GM10266 (cell line): ENCODE measurements around the gene APOBEC3C.
A peak's percentile ranks its signal among the peaks of the same experiment; 100 is the strongest.
"Not testable (repeated sequence)": the region's sequence is repeated elsewhere in the genome, so short reads cannot be mapped to it uniquely, and the experiment has no call there.

Source experiments
- DNase-seq: peaks from one replicate; pipeline ENCODE4 v3.0.0; 2012; ENCODE audit errors: extremely low spot score
- TF ChIP-seq, protein P1 (sequence below): IDR thresholded peaks from 2 replicates; pipeline ENCODE4 v1.5.1; 2012; ENCODE audit warnings: mild to moderate bottlenecking, low read depth; ENCODE audit not compliant: control insufficient read depth, insufficient read depth; ENCODE audit errors: missing control alignments

Gene APOBEC3C

DNA sequence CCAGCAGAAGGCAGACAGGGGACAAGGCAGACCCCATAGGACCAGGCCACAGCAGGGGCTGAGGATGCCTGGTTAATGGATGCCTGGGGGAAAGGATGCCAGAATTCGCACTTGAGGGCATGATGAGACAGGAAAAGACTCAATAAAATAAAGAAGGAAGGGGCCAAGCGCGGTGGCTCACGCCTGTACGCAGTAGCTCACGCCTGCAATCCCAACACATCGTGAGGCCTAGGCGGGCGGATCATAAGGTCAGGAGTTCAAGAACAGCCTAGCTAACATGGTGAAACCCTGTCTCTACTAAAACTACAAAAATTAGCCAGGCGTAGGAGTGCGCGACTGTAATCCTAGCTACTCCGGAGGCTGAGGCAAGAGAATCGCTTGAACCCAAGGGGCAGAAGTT is 16.6 kb downstream of the APOBEC3C start:
- DNase-seq, result no peak
- TF ChIP-seq, protein P1, sequence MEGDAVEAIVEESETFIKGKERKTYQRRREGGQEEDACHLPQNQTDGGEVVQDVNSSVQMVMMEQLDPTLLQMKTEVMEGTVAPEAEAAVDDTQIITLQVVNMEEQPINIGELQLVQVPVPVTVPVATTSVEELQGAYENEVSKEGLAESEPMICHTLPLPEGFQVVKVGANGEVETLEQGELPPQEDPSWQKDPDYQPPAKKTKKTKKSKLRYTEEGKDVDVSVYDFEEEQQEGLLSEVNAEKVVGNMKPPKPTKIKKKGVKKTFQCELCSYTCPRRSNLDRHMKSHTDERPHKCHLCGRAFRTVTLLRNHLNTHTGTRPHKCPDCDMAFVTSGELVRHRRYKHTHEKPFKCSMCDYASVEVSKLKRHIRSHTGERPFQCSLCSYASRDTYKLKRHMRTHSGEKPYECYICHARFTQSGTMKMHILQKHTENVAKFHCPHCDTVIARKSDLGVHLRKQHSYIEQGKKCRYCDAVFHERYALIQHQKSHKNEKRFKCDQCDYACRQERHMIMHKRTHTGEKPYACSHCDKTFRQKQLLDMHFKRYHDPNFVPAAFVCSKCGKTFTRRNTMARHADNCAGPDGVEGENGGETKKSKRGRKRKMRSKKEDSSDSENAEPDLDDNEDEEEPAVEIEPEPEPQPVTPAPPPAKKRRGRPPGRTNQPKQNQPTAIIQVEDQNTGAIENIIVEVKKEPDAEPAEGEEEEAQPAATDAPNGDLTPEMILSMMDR, result no peak

DNA sequence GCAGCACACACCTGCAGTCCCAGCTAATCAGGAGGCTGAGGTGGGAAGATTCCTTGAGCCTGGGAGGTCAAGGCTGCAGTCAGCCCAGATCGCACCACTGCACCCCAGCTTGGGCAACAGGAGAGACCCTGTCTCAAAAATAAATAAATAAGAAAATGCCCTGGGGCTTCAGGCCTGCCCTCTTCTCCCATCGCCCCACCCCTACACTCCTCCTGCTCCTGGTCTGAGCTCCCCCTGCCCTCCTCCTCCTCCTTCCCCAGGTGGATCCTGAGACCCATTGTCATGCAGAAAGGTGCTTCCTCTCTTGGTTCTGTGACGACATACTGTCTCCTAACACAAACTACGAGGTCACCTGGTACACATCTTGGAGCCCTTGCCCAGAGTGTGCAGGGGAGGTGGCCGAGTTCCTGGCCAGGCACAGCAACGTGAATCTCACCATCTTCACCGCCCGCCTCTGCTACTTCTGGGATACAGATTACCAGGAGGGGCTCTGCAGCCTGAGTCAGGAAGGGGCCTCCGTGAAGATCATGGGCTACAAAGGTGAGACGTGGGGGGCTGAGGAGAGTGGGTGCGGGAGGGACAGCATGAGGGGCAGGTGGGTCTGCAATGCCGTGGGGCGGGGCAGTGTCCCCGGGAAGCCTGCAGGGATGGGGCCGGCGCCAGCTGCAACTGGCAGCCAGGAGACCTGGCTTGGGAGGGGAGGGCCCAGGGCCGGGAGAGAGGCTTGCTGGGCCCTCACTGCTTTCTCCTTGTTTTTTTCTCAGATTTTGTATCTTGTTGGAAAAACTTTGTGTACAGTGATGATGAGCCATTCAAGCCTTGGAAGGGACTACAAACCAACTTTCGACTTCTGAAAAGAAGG is 17.6 kb downstream of the APOBEC3C start:
- DNase-seq, result not testable (repeated sequence)

DNA sequence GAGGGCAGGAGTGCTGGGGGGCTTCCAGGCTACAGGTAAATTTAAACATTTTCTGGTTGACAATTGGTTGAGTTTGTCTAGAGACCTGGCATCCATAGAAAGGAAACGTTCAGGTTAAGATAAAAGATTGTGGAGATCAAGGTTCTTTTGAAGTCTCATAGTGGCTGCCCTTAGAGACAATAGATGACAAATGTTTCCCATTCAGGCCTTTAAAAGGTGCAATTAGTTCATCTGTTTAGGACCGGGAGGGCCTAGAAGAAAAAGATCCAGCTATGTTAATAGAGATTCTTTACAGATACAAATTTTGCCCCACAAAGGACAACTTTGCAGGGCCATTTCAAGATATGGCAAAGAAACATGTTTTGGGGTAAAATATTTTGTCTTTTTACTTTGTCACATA is 23.0 kb downstream of the APOBEC3C start:
- not testable (repeated sequence) for DNase-seq

- TF ChIP-seq, protein P1, result no peak
- no peak for DNase-seq
Observed at GRCh38 chr22:39039306-39040126, 25.5 kb downstream of the APOBEC3C start.

DNA sequence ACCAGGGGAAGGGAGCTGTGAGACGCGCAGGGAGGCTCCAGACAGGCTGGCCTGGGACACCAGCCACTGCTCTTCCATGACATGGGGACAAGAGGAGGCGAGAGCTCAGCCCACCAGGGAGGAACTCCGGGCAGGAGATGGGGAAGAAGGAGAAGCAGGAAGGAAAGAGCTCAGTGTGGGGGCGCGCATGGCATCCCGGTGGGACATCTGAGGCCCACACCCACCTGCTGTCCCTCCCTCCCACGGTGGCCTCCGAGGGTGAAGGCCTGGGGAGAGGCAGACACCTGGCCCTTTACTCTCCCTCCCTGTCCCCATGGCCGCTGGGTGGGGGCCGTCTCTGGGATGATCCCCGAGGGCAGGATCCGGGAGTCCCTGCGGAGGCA is 26.1 kb downstream of the APOBEC3C start:
- not testable (repeated sequence) for DNase-seq

DNA sequence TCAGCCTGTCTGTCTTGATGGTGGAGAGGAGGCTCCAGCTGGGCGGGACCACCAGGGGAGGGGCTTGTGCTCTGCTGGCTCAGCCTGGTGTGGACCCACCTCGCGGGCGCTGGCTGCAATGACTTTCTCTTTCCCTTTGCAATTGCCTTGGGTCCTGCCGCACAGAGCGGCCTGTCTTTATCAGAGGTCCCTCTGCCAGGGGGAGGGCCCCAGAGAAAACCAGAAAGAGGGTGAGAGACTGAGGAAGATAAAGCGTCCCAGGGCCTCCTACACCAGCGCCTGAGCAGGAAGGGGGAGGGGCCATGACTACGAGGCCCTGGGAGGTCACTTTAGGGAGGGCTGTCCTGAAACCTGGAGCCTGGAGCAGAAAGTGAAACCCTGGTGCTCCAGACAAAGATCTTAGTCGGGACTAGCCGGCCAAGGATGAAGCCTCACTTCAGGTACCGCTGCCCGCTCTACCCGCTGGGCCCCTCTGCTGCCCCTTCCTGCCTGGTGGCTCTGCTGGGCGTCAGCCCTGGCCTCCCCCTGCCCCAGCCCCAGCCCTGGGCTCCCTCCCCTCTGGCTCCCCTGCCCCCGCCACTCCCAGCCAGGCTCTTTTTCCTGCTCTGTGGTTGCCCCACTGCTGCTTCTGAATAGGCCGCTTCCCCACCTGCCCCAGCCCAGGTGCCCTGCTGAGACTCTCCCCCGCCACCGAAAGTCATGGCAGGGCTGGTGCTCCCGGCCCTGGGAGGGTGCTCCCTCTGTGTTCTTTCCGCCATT is 26.7 kb downstream of the APOBEC3C start, which contains the start of gene APOBEC3F:
Gene APOBEC3F, plus strand, starts transcription at position 327 of the 759 bp plus-strand sequence. Its CDS starts 97 bp downstream, at position 424.
- DNase-seq, result not testable (repeated sequence)
- TF ChIP-seq, protein P1, result peak; percentile 21

- DNase-seq, result no peak
- TF ChIP-seq, protein P1, result no peak
Observed at GRCh38 chr22:39041908-39042307, 27.9 kb downstream of the APOBEC3C start.

DNA sequence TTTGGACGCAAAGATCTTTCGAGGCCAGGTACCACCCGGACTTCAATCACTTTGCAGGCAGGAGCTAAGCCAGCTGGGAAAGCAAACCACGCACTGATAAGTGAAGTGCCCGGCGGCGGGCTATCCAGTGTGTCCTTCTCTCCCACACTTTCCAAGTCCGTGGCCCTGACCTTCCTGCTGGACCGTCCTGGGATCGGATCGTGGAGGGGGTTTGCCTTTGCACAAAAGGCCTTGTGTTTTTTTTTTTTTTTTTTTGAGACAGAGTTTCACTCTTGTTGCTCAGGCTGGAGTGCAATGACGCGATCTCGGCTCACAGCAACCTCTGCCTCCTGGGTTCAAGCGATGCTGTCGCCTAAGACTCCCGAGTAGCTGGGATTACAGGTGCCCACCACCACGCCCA is 29.0 kb downstream of the APOBEC3C start:
- DNase-seq, result not testable (repeated sequence)

GRCh38 chr22:39045136-39045535 is 31.1 kb downstream of the APOBEC3C start:
- not testable (repeated sequence) for DNase-seq

DNA sequence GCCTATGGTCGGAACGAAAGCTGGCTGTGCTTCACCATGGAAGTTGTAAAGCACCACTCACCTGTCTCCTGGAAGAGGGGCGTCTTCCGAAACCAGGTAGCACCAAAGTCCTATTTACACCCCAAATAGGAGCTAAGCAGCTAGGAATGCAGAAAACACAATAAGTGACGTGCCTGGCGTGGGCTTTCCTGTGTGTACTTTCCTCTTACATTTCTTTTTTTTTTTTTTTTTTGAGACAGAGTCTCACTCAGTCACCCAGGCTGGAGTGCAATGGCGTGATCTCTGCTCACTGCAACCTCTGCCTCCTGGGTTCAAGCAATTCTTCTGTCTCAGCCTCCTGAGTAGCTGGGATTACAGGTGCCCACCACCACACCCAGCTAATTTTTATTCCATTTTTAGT is 35.4 kb downstream of the APOBEC3C start:
- DNase-seq, result not testable (repeated sequence)

DNA sequence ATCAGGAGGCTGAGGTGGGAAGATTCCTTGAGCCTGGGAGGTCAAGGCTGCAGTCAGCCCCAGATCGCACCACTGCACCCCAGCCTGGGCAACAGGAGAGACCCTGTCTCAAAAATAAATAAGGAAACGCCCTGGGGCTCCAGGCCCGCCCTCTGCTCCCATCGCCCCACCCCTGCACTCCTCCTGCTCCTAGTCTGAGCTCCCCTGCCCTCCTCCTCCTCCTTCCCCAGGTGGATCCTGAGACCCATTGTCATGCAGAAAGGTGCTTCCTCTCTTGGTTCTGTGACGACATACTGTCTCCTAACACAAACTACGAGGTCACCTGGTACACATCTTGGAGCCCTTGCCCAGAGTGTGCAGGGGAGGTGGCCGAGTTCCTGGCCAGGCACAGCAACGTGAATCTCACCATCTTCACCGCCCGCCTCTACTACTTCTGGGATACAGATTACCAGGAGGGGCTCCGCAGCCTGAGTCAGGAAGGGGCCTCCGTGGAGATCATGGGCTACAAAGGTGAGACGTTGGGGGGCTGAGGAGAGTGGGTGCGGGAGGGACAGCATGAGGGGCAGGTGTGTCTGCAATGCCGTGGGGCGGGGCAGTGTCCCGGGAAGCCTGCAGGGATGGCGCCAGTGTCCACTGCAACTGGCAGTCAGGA is 37.9 kb downstream of the APOBEC3C start:
- DNase-seq, result not testable (repeated sequence)
